ENCODE data around the gene AQP1. TPM values are rescaled to one million over a fixed set of nuclear protein-coding genes. Genes with fewer than 3 reads are reported as not detected.

AQP1 gene
- 1.4 and 4.9 TPM in 2 replicates for total RNA-seq

GRCh38 chr7:30911561-30911969 lies at the start of gene AQP1:
Gene AQP1 (plus strand): TSS chr7:30911853. CDS start chr7:30911910, 57 bp downstream.

GRCh38 chr7:30963842-30964241 lies 52.2 kb downstream of the AQP1 start, which contains the start of gene GHRHR:
Gene GHRHR (plus strand): TSS chr7:30963953. CDS start chr7:30964069, 116 bp downstream.

Other genes with a start within 250 kb of the AQP1 start
- not detected in 2 replicates for gene CRHR2, start 229.4 kb upstream of the AQP1 start, total RNA-seq
- gene INMT, start 159.7 kb upstream of the AQP1 start, total RNA-seq: 0.27 and 0.64 TPM in 2 replicates
- 3.9 and 5.6 TPM in 2 replicates for gene MINDY4, start 140.4 kb upstream of the AQP1 start, total RNA-seq
- not detected in 2 replicates for gene GHRHR, start 52.1 kb downstream of the AQP1 start, total RNA-seq
- gene ADCYAP1R1, start 140.5 kb downstream of the AQP1 start, total RNA-seq: not detected in 2 replicates